Glutamatergic neuron (in vitro differentiated cells): ENCODE measurements around the gene EFCAB6. TPM values are rescaled to one million over a fixed set of nuclear protein-coding genes. Genes with fewer than 3 reads are reported as not detected.

Source experiments
- DNase-seq: peaks from one replicate; pipeline ENCODE4 v3.0.0; 2022
- H3K27ac Mint-ChIP-seq: one replicate; pipeline ENCODE4 v1.8.0; 2020; ENCODE audit warnings: mild to moderate bottlenecking, mixed read lengths, inconsistent platforms; ENCODE audit not compliant: unreplicated experiment
- H3K27me3 Mint-ChIP-seq: one replicate; pipeline ENCODE4 v1.8.0; 2020; ENCODE audit warnings: mild to moderate bottlenecking, moderate library complexity, mixed read lengths, inconsistent platforms; ENCODE audit not compliant: unreplicated experiment
- H3K36me3 Mint-ChIP-seq: one replicate; pipeline ENCODE4 v1.8.0; 2020; ENCODE audit warnings: mild to moderate bottlenecking, mixed read lengths, inconsistent platforms; ENCODE audit not compliant: unreplicated experiment
- H3K4me1 Mint-ChIP-seq: one replicate; pipeline ENCODE4 v1.8.0; 2020; ENCODE audit warnings: mild to moderate bottlenecking, low read depth, mixed read lengths, inconsistent platforms; ENCODE audit not compliant: unreplicated experiment
- H3K4me3 Mint-ChIP-seq: one replicate; pipeline ENCODE4 v1.8.0; 2020; ENCODE audit warnings: mild to moderate bottlenecking, mixed read lengths, inconsistent platforms; ENCODE audit not compliant: unreplicated experiment
- H3K9me3 Mint-ChIP-seq: one replicate; pipeline ENCODE4 v1.8.0; 2020; ENCODE audit warnings: mild to moderate bottlenecking, moderate library complexity, mixed read lengths, inconsistent platforms; ENCODE audit not compliant: unreplicated experiment
- CTCF ChIP-seq: fragments of 200-600 bp; sonication (generic); IDR thresholded peaks from one replicate; pipeline ENCODE4 v1.5.0; 2021; ENCODE audit not compliant: partially characterized antibody, unreplicated experiment
- total RNA-seq: library from RNA; stranded (reverse); fragmentation: NEBNext Ultra II Directional; extraction: Animal tissue kit (Norgen Biotek cat#: 25700); gene quantifications from one replicate; pipeline ENCODE4 v1.2.1, GENCODE V29; 2021; ENCODE audit not compliant: unreplicated experiment

Gene EFCAB6
- total RNA-seq, 1 donor from 2014 or later, result 0.96 TPM

GRCh38 chr22:43782448-43782847 lies 29.7 kb downstream of the EFCAB6 start:
- no peaks in the 10 kb centered on the region for H3K9me3 Mint-ChIP-seq
- no peak for TF ChIP-seq CTCF
- no peak overlapping the region for H3K27ac Mint-ChIP-seq
- no peak overlapping the region for H3K4me3 Mint-ChIP-seq
- H3K27me3 Mint-ChIP-seq, result peaks cover 2% of the 10 kb centered on the region
- H3K36me3 Mint-ChIP-seq, result no peaks in the 10 kb centered on the region
- no peaks in the 10 kb centered on the region for H3K4me1 Mint-ChIP-seq
- no peak for DNase-seq

- H3K36me3 Mint-ChIP-seq, result no peaks in the 10 kb centered on the region
- TF ChIP-seq CTCF, result no peak
- peak; percentile 24 for DNase-seq
- peaks cover 4% of the 10 kb centered on the region for H3K27me3 Mint-ChIP-seq
- H3K9me3 Mint-ChIP-seq, result peaks cover 2% of the 10 kb centered on the region
- H3K4me1 Mint-ChIP-seq, result peaks cover 5% of the 10 kb centered on the region
- no peak overlapping the region for H3K4me3 Mint-ChIP-seq
- H3K27ac Mint-ChIP-seq, result no peak overlapping the region
Observed at GRCh38 chr22:43777286-43777685, 34.8 kb downstream of the EFCAB6 start.

GRCh38 chr22:43776081-43776670 lies 35.9 kb downstream of the EFCAB6 start:
- TF ChIP-seq CTCF, result no peak
- Mint-ChIP-seq H3K36me3 (no peaks in the 10 kb centered on the region), H3K4me3 (no peak overlapping the region), H3K27me3 (peaks cover 4% of the 10 kb centered on the region), H3K9me3 (peaks cover 2% of the 10 kb centered on the region), H3K27ac (no peak overlapping the region), H3K4me1 (peaks cover 5% of the 10 kb centered on the region)
- no peak for DNase-seq

- DNase-seq, result no peak
- Mint-ChIP-seq H3K27me3 (peaks cover 4% of the 10 kb centered on the region), H3K4me3 (no peak overlapping the region), H3K27ac (no peak overlapping the region), H3K9me3 (peaks cover 6% of the 10 kb centered on the region), H3K36me3 (no peaks in the 10 kb centered on the region), H3K4me1 (peaks cover 5% of the 10 kb centered on the region)
- TF ChIP-seq CTCF, result no peak
Observed at GRCh38 chr22:43774318-43774915, 37.7 kb downstream of the EFCAB6 start.

GRCh38 chr22:43772831-43773230 lies 39.3 kb downstream of the EFCAB6 start:
- TF ChIP-seq CTCF, result no peak
- Mint-ChIP-seq H3K36me3 (no peaks in the 10 kb centered on the region), H3K4me1 (peaks cover 5% of the 10 kb centered on the region), H3K27me3 (peaks cover 4% of the 10 kb centered on the region), H3K27ac (no peak overlapping the region), H3K4me3 (no peak overlapping the region), H3K9me3 (peaks cover 6% of the 10 kb centered on the region)
- DNase-seq, result no peak
